Measurements from ENCODE around the gene C10orf90. TPM values are rescaled to one million over a fixed set of nuclear protein-coding genes. Genes with fewer than 3 reads are reported as not detected.

The C10orf90 gene
- total and polyA plus RNA-seq, 7 donors = 0.03 to 1.1 (median 0.33) TPM; not detected in 4

GRCh38 chr10:126616737-126617136, 53.8 kb downstream of the C10orf90 start:
- no peak overlapping the region for H3K27ac ChIP-seq
- no peak for TF ChIP-seq POLR2AphosphoS5 (IDR thresholded peaks at IDR 0.05)
- TF ChIP-seq EP300 (IDR thresholded peaks at IDR 0.05) = no peak
- no peak for TF ChIP-seq POLR2A (IDR thresholded peaks at IDR 0.05)
- TF ChIP-seq CTCF (IDR thresholded peaks at IDR 0.05) = no peak
- WGBS, 2 donors = 64 to 76% methylated on average over 3 of the region's 3 CpGs

GRCh38 chr10:126611303-126611702, 59.2 kb downstream of the C10orf90 start:
- Histone ChIP-seq H3K4me3 (no peak overlapping the region), H3K36me3 (no peaks in the 10 kb centered on the region), H3K9me3 (no peaks in the 10 kb centered on the region), H3K27ac (no peak overlapping the region), H3K27me3 (no peaks in the 10 kb centered on the region), H3K4me1 (no peaks in the 10 kb centered on the region)
- DNase-seq = no peak
- TF ChIP-seq POLR2A (IDR thresholded peaks at IDR 0.05) (no peak), EP300 (IDR thresholded peaks at IDR 0.05) (no peak), POLR2AphosphoS5 (IDR thresholded peaks at IDR 0.05) (no peak), CTCF (IDR thresholded peaks at IDR 0.05) (no peak)
- WGBS, 2 donors = 86 to 87% methylated on average over 2 of the region's 2 CpGs
- intact Hi-C loops (cut with DNase I) = no loop called here

More at GRCh38 chr10:126616737-126617136, 53.8 kb downstream of the C10orf90 start:
- DNase-seq = no peak
- Histone ChIP-seq H3K4me3 (no peak overlapping the region), H3K9me3 (no peaks in the 10 kb centered on the region), H3K27me3 (no peaks in the 10 kb centered on the region), H3K4me1 (no peaks in the 10 kb centered on the region), H3K36me3 (no peaks in the 10 kb centered on the region)
- intact Hi-C loops (cut with DNase I) = no loop called here

- DNase-seq = no peak
- intact Hi-C loops (cut with DNase I) = no loop called here
- no peaks in the 10 kb centered on the region for H3K4me1 ChIP-seq
- TF ChIP-seq POLR2A (IDR thresholded peaks at IDR 0.05) (no peak), CTCF (IDR thresholded peaks at IDR 0.05) (no peak), EP300 (IDR thresholded peaks at IDR 0.05) (no peak), POLR2AphosphoS5 (IDR thresholded peaks at IDR 0.05) (no peak)
- no peaks in the 10 kb centered on the region for H3K27me3 ChIP-seq
- no peaks in the 10 kb centered on the region for H3K36me3 ChIP-seq
- 62 to 69% methylated on average over 4 of the region's 4 CpGs for WGBS, 2 donors
- H3K4me3 ChIP-seq = no peak overlapping the region
- H3K27ac ChIP-seq = no peak overlapping the region
- H3K9me3 ChIP-seq = no peaks in the 10 kb centered on the region
Observed at GRCh38 chr10:126609566-126609965, 60.9 kb downstream of the C10orf90 start.

- H3K27ac ChIP-seq = no peak overlapping the region
- intact Hi-C loops (cut with DNase I) = no loop called here
- no peak for DNase-seq
- 83 to 86% methylated on average over 19 of the region's 19 CpGs for WGBS, 2 donors
- no peaks in the 10 kb centered on the region for H3K4me1 ChIP-seq
- no peaks in the 10 kb centered on the region for H3K27me3 ChIP-seq
- no peak overlapping the region for H3K4me3 ChIP-seq
- no peak for TF ChIP-seq EP300 (IDR thresholded peaks at IDR 0.05)
- TF ChIP-seq CTCF (IDR thresholded peaks at IDR 0.05) = no peak
- TF ChIP-seq POLR2A (IDR thresholded peaks at IDR 0.05) = no peak
- TF ChIP-seq POLR2AphosphoS5 (IDR thresholded peaks at IDR 0.05) = no peak
- no peaks in the 10 kb centered on the region for H3K9me3 ChIP-seq
- H3K36me3 ChIP-seq = no peaks in the 10 kb centered on the region
Observed at GRCh38 chr10:126599949-126600682, 70.4 kb downstream of the C10orf90 start.

- DNase-seq = no peak
- TF ChIP-seq POLR2AphosphoS5 (IDR thresholded peaks at IDR 0.05) (no peak), POLR2A (IDR thresholded peaks at IDR 0.05) (no peak), EP300 (IDR thresholded peaks at IDR 0.05) (no peak), CTCF (IDR thresholded peaks at IDR 0.05) (no peak)
- Histone ChIP-seq H3K9me3 (no peaks in the 10 kb centered on the region), H3K4me3 (no peak overlapping the region), H3K36me3 (no peaks in the 10 kb centered on the region), H3K4me1 (no peaks in the 10 kb centered on the region), H3K27ac (no peak overlapping the region), H3K27me3 (no peaks in the 10 kb centered on the region)
- intact Hi-C loops (cut with DNase I) = no loop called here
- 17 to 41% methylated on average over 3 of the region's 3 CpGs for WGBS, 2 donors
Observed at GRCh38 chr10:126598009-126598408, 72.5 kb downstream of the C10orf90 start.
